ENCODE measurements around the gene LMF1. TPM values are rescaled to one million over a fixed set of nuclear protein-coding genes. Genes with fewer than 3 reads are reported as not detected.

Gene LMF1
- total RNA-seq, 2 donors from 2014 or later, result 47.1 to 49.3 TPM

- no peak for ATAC-seq (ENCODE audit: insufficient number of reproducible peaks, low FRiP score, low read depth)
- no peak for TF ChIP-seq CTCF (IDR thresholded peaks at IDR 0.05)
- H3K27me3 ChIP-seq (replicated peaks; ENCODE audit: insufficient read depth), result no peaks in the 10 kb centered on the region
- peaks cover 6 to 11% of the 10 kb centered on the region in 2 donors for H3K4me1 ChIP-seq (ENCODE audit: control insufficient read depth in 1 of 2, low read depth in 2 of 2)
- DNase-seq (ENCODE audit: low spot score), result no peak
- H3K36me3 ChIP-seq, result peaks cover 3% of the 10 kb centered on the region
- H3K9me3 ChIP-seq, result no peaks in the 10 kb centered on the region
- no peak overlapping the region for H3K4me3 ChIP-seq
- no peak overlapping the region for H3K27ac ChIP-seq
Measured at GRCh38 chr16:964356-965035, 6.3 kb downstream of the LMF1 start.

- no peak for ATAC-seq (ENCODE audit: insufficient number of reproducible peaks, low FRiP score, low read depth)
- no peak overlapping the region for H3K4me3 ChIP-seq
Measured at GRCh38 chr16:963913-964312, 6.9 kb downstream of the LMF1 start.

GRCh38 chr16:962901-963814, 7.6 kb downstream of the LMF1 start:
- DNase-seq (ENCODE audit: low spot score), result no peak
- H3K27ac ChIP-seq, result no peak overlapping the region
- no peaks in the 10 kb centered on the region for H3K27me3 ChIP-seq (replicated peaks; ENCODE audit: insufficient read depth)
- H3K36me3 ChIP-seq, result peaks cover 3% of the 10 kb centered on the region
- ATAC-seq (ENCODE audit: insufficient number of reproducible peaks, low FRiP score, low read depth), result no peak
- no peak for TF ChIP-seq CTCF (IDR thresholded peaks at IDR 0.05)
- H3K9me3 ChIP-seq, result no peaks in the 10 kb centered on the region
- no peak overlapping the region for H3K4me3 ChIP-seq
- H3K4me1 ChIP-seq (ENCODE audit: control insufficient read depth in 1 of 2, low read depth in 2 of 2), result peaks cover 0 to 8% of the 10 kb centered on the region in 2 donors

More at GRCh38 chr16:963913-964312, 6.9 kb downstream of the LMF1 start:
- TF ChIP-seq CTCF (IDR thresholded peaks at IDR 0.05), result no peak
- H3K27ac ChIP-seq, result no peak overlapping the region
- no peaks in the 10 kb centered on the region for H3K9me3 ChIP-seq
- DNase-seq (ENCODE audit: low spot score), result no peak
- no peaks in the 10 kb centered on the region for H3K27me3 ChIP-seq (replicated peaks; ENCODE audit: insufficient read depth)
- peaks cover under 1 to 8% of the 10 kb centered on the region in 2 donors for H3K4me1 ChIP-seq (ENCODE audit: control insufficient read depth in 1 of 2, low read depth in 2 of 2)
- H3K36me3 ChIP-seq, result peaks cover 3% of the 10 kb centered on the region

DNA sequence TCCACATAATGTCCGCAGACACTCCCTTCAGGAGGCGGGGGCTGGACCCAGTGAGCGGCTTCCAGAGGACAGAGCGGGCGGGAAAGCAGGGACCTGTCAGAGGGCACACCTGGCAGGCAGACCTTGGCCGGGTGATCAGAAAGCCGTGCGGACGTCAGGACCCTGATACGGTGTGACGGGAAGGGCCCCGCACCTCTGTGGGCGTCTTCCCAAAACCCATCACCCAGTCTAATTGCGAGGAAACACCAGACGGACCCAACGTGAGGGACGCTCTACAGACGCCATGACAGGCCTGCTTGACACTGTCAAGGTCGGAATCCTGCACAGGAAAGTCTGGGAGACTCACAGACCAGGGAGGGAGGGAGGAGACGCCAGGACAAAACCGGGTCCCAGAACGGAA, 8.4 kb downstream of the LMF1 start:
- no peak for ATAC-seq (ENCODE audit: insufficient number of reproducible peaks, low FRiP score, low read depth)
- DNase-seq (ENCODE audit: low spot score), result no peak
- H3K9me3 ChIP-seq, result no peaks in the 10 kb centered on the region

More for the DNA sequence above, 8.4 kb downstream of the LMF1 start:
- H3K4me3 ChIP-seq, result no peak overlapping the region
- no peak for TF ChIP-seq CTCF (IDR thresholded peaks at IDR 0.05)
- peaks cover 0 to 8% of the 10 kb centered on the region in 2 donors for H3K4me1 ChIP-seq (ENCODE audit: control insufficient read depth in 1 of 2, low read depth in 2 of 2)
- H3K36me3 ChIP-seq, result peaks cover 3% of the 10 kb centered on the region
- no peaks in the 10 kb centered on the region for H3K27me3 ChIP-seq (replicated peaks; ENCODE audit: insufficient read depth)
- no peak overlapping the region for H3K27ac ChIP-seq
